Fibroblast of the conjunctiva (primary cell): ENCODE results near the gene SCFD2.

Experiments
- DNase-seq: peaks from one replicate; pipeline ENCODE4 v3.0.0-alpha.2; 2010; ENCODE audit warnings: low read depth

Gene SCFD2

GRCh38 chr4:52983563-52984303 is 382.1 kb downstream of the SCFD2 start:
- DNase-seq: peak; percentile 48

DNA sequence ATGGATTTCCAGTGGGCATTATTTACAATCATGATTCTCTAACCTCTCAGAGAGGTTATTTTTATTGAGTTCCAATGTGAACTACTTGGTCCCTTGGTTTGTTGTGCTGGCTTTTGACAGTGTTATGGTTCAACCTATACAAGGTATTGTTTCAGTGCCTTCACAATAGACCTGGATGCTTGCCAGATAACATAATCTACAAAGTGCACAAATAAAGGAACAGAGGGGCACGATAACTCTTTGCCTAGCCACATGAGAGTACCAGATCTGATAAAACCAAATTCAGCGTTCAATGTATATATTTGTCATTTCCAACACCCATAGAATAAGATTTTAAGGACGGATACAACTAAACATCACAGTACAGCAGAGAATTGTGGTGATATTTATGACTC is 382.9 kb downstream of the SCFD2 start:
- no peak for DNase-seq

DNA sequence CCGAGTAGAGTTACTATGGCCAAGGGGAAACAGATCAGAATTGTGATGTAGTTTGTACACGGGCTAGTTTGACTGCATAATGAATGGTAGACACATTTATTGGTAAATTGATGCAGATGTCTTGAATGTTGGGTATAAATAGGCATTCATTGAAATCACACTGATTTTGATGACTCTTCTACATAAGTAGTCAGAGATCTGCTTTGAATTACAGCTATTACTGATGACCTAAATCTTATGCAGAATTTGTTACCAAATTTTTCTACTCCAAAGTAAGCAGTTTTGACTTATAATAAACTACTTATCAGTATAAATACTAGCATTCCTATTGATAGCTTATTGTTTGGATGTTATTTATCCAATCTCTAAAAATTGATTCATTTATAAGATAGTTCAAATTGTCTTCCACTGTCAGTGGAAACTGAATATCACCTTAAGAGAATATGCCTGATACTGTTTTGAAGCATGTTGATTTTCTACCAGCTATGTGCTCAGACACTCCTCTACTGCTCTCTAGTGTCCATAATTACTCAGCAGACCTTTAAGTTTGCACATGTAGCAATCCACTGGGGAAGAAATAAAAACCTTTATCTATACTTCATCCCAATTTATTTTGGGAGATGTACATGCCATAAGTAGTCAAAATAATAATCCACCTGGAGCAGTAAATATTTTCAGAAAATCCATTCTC is 383.5 kb downstream of the SCFD2 start:
- DNase-seq: peak; percentile 62

DNA sequence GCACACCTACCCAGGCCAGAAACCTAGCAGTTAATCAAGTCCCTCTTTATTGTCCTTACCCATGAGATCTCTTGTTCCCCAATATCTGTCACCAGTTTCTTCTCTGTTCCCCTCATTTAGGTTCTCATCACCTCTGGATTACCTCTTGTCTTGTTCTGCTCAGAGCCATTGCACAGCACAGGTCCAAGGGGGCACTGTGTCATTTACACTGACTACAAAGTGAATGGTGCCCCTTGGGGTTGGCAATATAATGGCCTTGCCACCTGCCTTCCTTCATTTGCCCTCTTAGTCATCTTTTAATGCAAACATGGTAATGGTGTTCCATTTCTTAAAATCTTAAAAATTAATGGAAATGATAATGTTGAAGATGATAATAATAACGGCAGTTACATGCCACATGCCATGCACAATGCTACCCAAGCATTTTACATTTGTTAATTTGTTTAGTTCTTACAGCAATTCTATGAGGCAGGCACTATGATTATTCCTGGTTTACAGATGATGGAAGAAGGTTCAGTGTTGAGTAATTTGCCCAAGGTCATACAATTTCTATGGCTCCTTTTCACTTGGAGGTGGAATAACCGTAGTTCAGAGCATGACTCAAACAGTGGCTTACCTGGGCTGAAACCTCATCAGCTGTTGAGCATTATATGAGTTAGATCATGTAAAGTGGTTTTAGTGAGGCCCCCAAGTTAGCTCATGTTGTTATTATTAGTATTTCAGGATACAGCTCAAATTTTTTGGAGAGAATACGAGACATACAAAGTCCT is 385.9 kb downstream of the SCFD2 start:
- no peak for DNase-seq

- no peak for DNase-seq
Measured at GRCh38 chr4:52979020-52979419, 386.8 kb downstream of the SCFD2 start.

- DNase-seq: no peak
Measured at GRCh38 chr4:52977252-52977651, 388.6 kb downstream of the SCFD2 start.

GRCh38 chr4:52976523-52977230 is 389.2 kb downstream of the SCFD2 start:
- DNase-seq: no peak

- no peak for DNase-seq
Measured at GRCh38 chr4:52968691-52969090, 397.2 kb downstream of the SCFD2 start.

- DNase-seq: no peak
Measured at GRCh38 chr4:52968241-52968640, 397.6 kb downstream of the SCFD2 start.

DNA sequence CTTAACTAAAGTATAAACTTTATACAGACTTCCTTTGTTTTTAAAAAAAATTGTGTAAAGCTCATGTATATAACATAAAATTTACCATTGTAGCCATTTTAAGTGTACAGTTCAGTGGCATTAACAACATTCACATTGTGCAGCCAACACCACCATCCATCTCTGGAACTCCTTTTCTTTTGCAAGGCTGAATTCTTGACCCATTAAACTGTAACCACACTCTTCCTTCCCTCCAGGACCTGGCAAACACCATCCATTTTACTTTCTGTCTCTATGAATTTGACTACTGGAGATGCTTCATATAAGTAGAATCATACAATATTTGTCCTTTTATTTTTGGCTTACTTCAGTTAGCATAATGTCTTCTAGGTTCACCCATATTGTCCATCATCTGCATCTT is 399.1 kb downstream of the SCFD2 start:
- no peak for DNase-seq

DNA sequence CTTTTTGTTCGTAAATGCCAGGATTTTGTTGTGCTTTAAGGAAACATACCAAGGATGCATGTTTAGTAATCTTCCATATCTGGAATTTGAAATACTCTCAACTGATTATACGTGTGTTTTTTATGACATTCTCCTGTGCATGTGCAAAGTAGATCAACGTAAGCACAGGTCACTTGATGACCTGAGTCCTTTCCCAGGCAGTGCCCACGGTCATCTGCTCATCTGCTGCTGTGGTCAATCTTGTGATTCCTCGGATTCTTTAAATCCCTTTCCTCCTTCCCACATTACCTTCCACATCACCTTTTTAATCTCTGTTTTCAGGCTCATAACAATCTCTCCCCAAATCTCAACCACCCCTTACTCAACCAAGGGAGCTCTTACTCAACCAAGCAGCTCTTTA is 399.7 kb downstream of the SCFD2 start:
- DNase-seq: no peak

DNA sequence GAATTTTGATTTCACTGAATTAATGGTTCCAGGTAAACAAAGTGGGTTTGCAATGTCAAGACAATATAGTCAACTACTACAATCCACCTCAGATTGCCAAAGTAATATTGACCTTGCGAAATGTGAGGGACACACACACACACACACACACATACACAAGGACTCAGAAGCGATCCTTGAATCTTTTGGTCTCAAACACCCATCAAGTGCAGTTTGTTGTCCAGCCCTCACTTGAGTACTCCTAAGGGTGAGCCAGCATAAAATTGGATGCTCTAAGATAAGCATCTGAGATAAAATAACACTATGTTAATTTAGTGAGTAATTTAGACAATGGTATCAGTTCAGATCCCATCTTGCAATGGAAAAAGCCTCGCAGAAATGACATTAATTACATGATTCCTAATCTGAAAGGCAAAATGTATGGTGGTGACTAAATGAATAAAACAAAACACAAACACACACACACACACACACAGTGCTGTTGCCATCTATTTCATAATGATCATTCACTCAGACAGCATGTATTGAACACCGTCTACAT is 401.2 kb downstream of the SCFD2 start:
- DNase-seq: no peak

- DNase-seq: no peak
Measured at GRCh38 chr4:52964011-52964410, 401.9 kb downstream of the SCFD2 start.

GRCh38 chr4:52962721-52963120 is 403.1 kb downstream of the SCFD2 start:
- no peak for DNase-seq

DNA sequence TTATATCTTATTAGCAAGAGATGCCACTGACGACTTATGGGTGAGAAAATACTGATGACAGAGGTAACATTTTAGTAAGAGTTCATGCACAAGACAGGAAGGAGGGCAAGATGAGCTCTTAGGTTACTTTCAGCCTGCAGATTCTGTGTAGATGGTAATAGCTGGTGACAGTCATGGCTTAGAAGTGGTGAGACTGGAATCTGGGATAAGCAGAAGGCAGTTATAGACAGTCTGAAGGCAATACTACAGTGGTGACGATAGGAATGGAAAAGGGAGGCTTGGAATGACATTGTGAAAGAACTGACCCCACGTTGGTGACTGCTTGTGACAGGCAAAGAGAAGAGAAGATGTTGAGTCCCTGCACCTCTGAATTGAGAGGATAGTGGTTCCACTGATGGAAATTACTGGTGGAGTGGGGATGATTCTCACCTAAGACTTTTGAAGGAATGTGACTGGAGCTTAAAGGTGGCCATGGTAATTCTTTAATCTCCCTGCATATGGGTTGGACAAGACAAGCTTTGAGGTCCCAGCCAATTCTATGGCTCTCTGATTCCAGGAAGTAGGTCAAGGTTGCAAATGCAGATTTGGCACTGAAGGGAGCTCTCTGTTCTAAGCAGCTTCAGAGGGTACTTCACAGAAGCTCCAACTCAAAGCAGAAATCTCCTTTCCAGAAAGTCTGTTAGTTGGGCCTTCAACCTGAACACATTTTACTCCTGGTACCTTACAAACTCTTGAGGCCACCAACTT is 404.0 kb downstream of the SCFD2 start:
- DNase-seq: no peak

GRCh38 chr4:52959541-52959940 is 406.3 kb downstream of the SCFD2 start:
- DNase-seq: peak; percentile 85

DNA sequence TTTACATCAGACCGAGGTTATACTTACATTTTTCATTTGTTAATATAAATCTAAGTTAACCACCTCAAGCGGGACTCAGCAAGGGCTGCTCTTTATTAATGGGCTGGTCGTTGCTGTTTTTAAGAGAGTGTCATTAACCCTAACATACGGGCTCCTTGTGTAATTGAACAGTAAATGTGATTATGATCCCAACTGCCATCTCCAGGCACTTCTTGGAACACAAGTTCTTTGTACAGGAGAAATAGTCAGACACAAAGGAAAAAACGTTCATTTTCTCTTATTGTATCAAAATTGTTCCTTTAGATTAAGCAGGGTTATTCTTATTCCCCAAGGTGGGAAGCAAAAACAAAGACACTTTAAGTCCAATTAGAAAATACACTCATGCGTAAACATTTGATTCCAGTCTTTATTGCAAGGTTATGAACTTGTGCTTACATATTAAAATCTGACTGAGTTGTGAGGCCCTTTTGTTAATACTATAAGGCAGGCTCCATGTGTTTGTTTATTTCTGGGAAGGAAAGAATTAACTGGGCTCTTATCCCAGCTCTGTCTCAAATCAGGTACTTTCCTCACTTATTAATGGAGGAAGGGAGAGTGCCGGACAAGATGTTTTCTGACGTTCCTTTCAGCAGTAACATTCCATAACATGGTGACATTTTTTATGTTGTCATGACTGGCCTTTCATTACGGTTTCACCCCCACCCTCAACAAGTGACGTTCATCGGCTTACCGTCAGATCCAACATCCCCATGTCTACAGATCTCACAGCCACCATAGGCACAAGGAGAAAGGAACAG is 407.8 kb downstream of the SCFD2 start:
- no peak for DNase-seq

DNA sequence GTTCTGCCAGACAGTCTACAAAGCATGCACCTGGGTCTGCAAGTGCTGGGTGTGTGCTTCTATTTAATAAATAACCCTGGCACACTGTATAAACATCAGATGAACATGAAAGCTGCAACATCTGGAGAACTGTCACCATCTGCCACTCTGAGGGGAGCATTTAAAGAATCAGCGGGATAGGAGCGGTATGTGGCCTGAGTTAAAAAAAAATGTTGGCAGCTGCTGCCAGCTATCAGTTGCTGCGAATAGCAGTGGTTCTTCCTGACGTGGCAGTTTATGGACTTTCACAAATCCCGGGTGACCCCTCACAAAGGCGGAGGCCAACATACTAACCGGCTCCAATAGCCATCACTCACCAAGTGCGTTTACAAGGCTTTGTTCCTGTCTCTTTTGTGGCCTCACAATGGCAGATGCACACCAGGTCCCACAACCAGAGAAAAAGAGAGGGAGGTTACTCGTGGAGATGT is 408.6 kb downstream of the SCFD2 start:
- no peak for DNase-seq

DNA sequence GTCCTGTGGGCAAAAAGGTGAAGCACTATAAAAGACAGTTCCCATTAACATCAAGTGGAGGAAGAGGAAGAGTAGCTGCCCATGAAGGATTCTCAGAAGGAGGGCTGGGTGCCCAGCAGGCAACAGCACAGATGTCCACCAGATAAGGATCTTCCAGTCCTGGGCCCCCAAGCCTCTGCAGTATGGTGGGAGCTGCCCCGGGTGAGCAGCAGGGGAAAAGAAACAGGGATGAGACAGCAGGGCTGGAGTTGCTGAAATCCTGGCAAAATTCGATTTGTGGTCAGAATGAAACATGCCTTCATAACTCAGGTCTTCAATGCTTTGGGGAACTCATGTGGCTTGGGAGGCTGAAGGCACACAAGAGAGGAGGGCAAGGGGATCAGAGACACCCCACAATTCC is 409.2 kb downstream of the SCFD2 start:
- no peak for DNase-seq

DNA sequence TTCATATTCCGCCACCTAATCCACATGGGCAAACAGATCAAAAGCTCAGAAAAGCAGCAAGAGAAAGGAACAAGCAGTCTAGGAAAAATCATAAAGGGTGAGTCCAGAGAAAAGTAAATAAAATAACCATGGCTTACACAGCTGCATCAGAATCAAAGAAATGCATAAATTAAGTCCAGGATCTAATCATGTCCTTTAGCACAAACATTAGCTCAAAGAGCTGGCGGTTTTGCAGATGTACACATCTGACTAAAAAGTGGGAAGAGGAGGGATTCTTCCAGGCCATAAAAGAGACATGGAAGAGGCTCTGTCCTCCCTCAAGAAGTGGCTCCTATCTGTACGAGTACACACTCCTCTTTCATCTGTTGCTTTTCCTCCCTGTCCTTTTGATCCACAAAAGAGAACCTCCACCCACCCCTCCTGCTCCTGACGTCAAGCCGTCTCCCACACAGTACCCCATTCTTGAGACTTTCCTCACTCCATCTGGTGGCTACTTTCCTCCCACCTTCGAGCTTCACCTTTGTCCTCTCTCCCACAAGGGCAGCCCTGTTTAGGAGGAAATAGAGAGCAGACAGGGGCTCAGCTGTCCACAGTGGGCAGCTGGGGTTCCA is 411.2 kb downstream of the SCFD2 start:
- DNase-seq: no peak
